Measurements from ENCODE around the gene TMEM100.

TMEM100 gene

DNA sequence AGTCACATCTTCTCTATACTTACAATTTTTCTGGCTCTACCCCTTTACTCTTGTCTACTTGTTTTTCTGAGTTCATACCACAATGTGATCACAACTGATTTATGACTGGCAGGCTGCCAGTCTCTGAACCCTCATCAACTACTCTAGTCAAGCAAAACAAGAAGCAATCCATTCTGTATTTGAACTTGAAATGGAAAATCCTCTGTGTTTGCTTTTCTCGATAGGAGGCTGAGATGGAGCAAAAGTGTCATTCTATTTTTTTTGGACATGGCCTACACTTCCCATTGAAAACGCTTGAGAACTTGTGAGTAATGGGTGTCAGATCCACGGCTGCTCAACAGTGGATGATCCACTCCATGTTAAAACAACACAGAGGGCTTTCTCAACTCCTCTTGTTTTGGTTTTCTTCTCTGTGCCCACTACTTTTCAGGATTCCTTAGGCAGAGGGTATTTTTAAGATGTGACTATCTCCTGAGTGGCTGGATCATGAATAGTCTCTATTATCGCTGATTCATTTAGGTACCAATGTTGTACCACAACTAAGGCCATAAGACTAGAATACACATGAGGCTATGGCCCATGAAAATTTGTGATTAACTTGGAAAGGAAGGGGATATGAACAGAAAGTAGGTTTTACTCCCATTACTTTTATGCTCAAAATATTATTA is 11.7 kb downstream of the TMEM100 start:
- DNase-seq, result no peak
- Histone ChIP-seq H3K9me3 (no peaks in the 10 kb centered on the region), H3K4me1 (peaks cover 0 to 29% (median 15%) of the 10 kb centered on the region in 4 donors), H3K36me3 (no peaks in the 10 kb centered on the region), H3K27ac (peak overlapping the region; percentile 65), H3K4me3 (no peak overlapping the region), H3K27me3 (no peaks in the 10 kb centered on the region)
- intact Hi-C loops (cut with DNase I; ENCODE audit: low total_unique reads), result no loop called here
- TF ChIP-seq, protein P1, sequence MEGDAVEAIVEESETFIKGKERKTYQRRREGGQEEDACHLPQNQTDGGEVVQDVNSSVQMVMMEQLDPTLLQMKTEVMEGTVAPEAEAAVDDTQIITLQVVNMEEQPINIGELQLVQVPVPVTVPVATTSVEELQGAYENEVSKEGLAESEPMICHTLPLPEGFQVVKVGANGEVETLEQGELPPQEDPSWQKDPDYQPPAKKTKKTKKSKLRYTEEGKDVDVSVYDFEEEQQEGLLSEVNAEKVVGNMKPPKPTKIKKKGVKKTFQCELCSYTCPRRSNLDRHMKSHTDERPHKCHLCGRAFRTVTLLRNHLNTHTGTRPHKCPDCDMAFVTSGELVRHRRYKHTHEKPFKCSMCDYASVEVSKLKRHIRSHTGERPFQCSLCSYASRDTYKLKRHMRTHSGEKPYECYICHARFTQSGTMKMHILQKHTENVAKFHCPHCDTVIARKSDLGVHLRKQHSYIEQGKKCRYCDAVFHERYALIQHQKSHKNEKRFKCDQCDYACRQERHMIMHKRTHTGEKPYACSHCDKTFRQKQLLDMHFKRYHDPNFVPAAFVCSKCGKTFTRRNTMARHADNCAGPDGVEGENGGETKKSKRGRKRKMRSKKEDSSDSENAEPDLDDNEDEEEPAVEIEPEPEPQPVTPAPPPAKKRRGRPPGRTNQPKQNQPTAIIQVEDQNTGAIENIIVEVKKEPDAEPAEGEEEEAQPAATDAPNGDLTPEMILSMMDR (IDR thresholded peaks at IDR 0.05), result no peak

DNA sequence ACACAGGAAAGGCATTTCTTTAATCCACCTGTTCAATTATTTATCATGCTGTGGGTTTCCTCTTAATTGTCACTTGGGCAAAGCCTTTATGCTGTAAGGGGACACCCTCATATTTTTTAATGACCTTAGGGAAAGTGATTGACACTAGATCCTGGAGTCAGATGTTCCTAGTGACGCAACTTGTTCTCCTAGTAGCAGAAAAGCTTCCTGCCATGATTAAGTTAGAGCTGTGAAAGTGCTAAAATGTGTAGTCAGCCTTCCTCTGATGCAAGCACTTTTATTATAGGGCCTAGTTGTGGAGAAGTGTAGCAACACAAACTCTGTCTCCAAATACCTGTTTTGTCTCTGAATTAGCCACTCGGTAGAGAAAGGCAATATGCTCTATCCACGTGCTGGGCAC is 12.3 kb downstream of the TMEM100 start:
- TF ChIP-seq, protein P1 (IDR thresholded peaks at IDR 0.05), result no peak
- no peak for DNase-seq
- H3K4me1 ChIP-seq, result peaks cover 0 to 29% (median 15%) of the 10 kb centered on the region in 4 donors
- peak overlapping the region; percentile 65 for H3K27ac ChIP-seq
- intact Hi-C loops (cut with DNase I; ENCODE audit: low total_unique reads), result no loop called here
- no peaks in the 10 kb centered on the region for H3K27me3 ChIP-seq
- H3K36me3 ChIP-seq, result no peaks in the 10 kb centered on the region
- no peaks in the 10 kb centered on the region for H3K9me3 ChIP-seq
- no peak overlapping the region for H3K4me3 ChIP-seq

DNA sequence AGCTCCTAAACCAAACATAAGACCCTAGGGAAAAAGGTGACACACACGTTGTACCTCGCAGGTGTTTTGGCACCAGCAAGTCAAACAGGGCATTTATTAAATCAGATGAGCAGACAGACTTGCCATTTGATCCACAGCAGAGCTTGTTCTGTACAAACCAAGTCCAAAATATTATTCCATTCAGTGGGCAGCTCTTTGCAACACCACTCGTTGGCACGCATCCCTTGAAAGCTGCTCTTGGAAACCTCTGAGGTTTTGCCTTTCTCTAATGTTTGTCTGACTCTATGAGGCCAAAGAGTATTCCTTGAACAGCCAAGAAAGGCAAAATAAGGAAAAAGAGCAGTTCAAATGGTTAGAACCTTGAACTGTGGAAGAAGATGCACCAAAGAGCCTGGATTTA is 12.7 kb downstream of the TMEM100 start:
- H3K27ac ChIP-seq, result peak overlapping the region; percentile 65

DNA sequence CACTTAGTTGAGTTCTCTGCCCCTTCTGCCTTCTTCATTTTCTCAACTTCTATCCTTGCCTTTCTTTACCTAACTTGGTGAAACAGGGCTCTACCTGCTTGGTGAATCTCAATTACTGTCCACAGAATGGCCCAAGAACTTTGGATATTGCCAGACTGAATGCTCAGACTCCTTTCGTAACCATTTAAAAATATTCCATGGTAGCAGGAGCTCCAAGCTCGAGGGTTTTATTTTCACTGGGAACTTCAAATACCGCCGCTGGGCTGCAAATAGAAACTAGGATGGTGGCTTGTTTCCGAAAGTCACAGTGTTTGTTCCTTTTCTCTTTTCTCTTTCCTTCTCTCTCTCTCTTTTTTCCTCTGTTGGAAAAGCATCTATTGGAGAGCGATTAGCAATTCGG is 13.2 kb downstream of the TMEM100 start:
- peak overlapping the region; percentile 65 for H3K27ac ChIP-seq
- H3K27me3 ChIP-seq, result no peaks in the 10 kb centered on the region
- DNase-seq, result no peak
- no peaks in the 10 kb centered on the region for H3K36me3 ChIP-seq
- intact Hi-C loops (cut with DNase I; ENCODE audit: low total_unique reads), result no loop called here
- no peaks in the 10 kb centered on the region for H3K9me3 ChIP-seq
- TF ChIP-seq, protein P1 (IDR thresholded peaks at IDR 0.05), result no peak
- H3K4me3 ChIP-seq, result peak overlapping the region; percentile 5 to 34
- H3K4me1 ChIP-seq, result peaks cover 0 to 29% (median 15%) of the 10 kb centered on the region in 4 donors

More for the DNA sequence above, 12.7 kb downstream of the TMEM100 start:
- Histone ChIP-seq H3K4me1 (peaks cover 0 to 29% (median 15%) of the 10 kb centered on the region in 4 donors), H3K9me3 (no peaks in the 10 kb centered on the region), H3K4me3 (peak overlapping the region; percentile 5 to 34), H3K27me3 (no peaks in the 10 kb centered on the region), H3K36me3 (no peaks in the 10 kb centered on the region)
- intact Hi-C loops (cut with DNase I; ENCODE audit: low total_unique reads), result no loop called here
- DNase-seq, result peak; percentile 48 to 74
- TF ChIP-seq, protein P1 (IDR thresholded peaks at IDR 0.05), result no peak

DNA sequence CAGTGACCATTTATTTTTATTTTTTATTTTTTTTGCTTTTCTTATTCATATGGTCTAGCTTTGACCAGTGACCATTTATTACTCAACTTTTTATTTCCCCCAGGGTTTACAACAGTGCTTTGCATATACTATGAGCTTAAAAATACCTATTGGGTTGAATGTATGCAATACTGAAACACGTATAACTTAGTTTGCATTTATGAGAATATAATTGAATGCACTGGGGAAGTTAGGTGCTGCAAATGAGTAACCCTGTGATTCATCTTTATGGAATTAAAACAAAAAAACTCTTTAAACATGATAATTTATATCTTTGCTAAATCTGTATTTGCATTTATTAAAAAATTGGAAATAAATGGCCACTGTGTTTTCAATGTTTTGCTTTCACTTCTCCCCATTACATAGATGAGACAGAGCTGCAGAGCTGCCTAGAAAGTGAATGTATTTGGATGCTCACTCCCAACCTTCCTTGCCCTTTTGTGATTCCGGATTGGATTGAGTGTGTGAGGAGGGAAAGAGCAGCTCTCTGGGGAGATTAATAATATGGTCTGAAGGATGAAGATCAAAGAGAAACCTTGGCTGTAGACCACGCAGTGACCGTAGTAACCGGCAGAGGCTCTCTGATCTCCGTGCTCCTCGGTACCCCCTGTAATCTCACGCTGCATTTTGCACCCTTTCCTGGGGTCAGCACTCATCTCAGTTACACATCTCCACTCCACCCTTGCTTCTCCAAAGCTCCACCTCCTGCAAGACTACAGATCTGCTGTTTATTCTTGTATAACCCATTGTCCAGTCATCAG is 14.3 kb downstream of the TMEM100 start:
- TF ChIP-seq, protein P1 (IDR thresholded peaks at IDR 0.05), result no peak
- no peak for DNase-seq
- Histone ChIP-seq H3K4me1 (peaks cover 0 to 29% (median 15%) of the 10 kb centered on the region in 4 donors), H3K4me3 (no peak overlapping the region), H3K9me3 (no peaks in the 10 kb centered on the region), H3K27me3 (no peaks in the 10 kb centered on the region), H3K36me3 (no peaks in the 10 kb centered on the region), H3K27ac (no peak overlapping the region)
- intact Hi-C loops (cut with DNase I; ENCODE audit: low total_unique reads), result no loop called here

Measured in tibial artery (tissue), 4 donors.